ENCODE measurements around the gene RAB9A.

DNA sequence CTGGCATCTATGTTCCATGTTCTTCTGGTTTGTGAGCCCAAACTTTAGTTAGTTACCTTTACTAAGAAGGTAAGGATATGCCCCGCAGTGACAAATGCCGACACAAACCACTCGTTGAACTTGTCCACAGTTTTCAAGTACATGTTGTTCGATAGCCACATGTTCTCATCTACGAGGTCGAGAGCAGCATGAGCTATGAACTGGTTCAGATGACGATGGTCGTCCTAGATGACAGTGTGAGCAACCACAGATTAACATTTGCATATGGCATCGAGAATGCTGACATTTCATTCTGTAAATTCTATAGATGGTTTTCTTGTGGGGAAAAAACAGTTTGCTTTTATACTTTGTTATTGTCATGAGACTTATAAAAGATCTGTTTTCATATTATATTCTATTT lies 27.5 kb downstream of the RAB9A start:
- TF ChIP-seq CTCF (IDR thresholded peaks at IDR 0.05) (no peak), POLR2AphosphoS5 (IDR thresholded peaks at IDR 0.05; ENCODE audit: low read depth, low read length) (no peak), SIN3A (IDR thresholded peaks at IDR 0.05; ENCODE audit: borderline replicate concordance, insufficient read depth, low read depth, low read length) (no peak), TCF7L2 (IDR thresholded peaks at IDR 0.05; ENCODE audit: low read depth, low read length) (no peak)
